GM23338 (cell line): Measurements from ENCODE around the gene WDR49. TPM values are rescaled to one million over a fixed set of nuclear protein-coding genes. Genes with fewer than 3 reads are reported as not detected.

Experiments
- ATAC-seq: fragments of 200-7000 bp; cut with Tn5 transposase; 3 replicates; pipeline ENCODE4 v1.9.1; 2020
- DNase-seq: peaks from one replicate; pipeline ENCODE4 v3.0.0-alpha.2; 2015; ENCODE audit warnings: low spot score
- H2AFZ ChIP-seq: fragments of 200-600 bp; sonication (generic); 2 replicates; pipeline ENCODE4 v1.8.0; 2016; ENCODE audit warnings: antibody characterized with exemption, mild to moderate bottlenecking, moderate library complexity
- H3F3A ChIP-seq: fragments of 200-600 bp; sonication (generic); replicated peaks from 2 replicates; pipeline ENCODE4 v1.8.0; 2017; ENCODE audit warnings: antibody characterized with exemption, mixed run types, low read depth
- H3K27ac ChIP-seq: fragments of 200-600 bp; sonication (generic); 2 replicates; pipeline ENCODE4 v1.6.1; 2016; ENCODE audit warnings: low read depth
- H3K27me3 ChIP-seq: fragments of 200-600 bp; sonication (generic); 2 replicates; pipeline ENCODE4 v1.8.0; 2016; ENCODE audit warnings: mild to moderate bottlenecking, mixed run types, moderate library complexity; ENCODE audit not compliant: insufficient read depth
- H3K36me3 ChIP-seq: fragments of 200-600 bp; sonication (generic); 2 replicates; pipeline ENCODE4 v1.8.0; 2016; ENCODE audit warnings: mild to moderate bottlenecking; ENCODE audit not compliant: insufficient read depth
- H3K4me1 ChIP-seq: fragments of 200-600 bp; sonication (generic); 2 replicates; pipeline ENCODE4 v1.8.0; 2016; ENCODE audit warnings: mild to moderate bottlenecking, moderate library complexity; ENCODE audit not compliant: insufficient read depth
- H3K4me2 ChIP-seq: fragments of 200-600 bp; sonication (generic); 2 replicates; pipeline ENCODE4 v1.7.1; 2017; ENCODE audit warnings: mixed run types
- H3K4me3 ChIP-seq: fragments of 200-600 bp; sonication (generic); 2 replicates; pipeline ENCODE4 v1.6.1; 2016; ENCODE audit warnings: mixed run types
- H3K79me2 ChIP-seq: fragments of 200-600 bp; sonication (generic); replicated peaks from 2 replicates; pipeline ENCODE4 v1.8.0; 2017; ENCODE audit warnings: mild to moderate bottlenecking; ENCODE audit not compliant: insufficient read depth
- H3K9me2 ChIP-seq: fragments of 200-600 bp; sonication (generic); 2 replicates; pipeline ENCODE4 v1.8.0; 2017; ENCODE audit not compliant: insufficient read depth
- H4K20me1 ChIP-seq: fragments of 200-600 bp; sonication (generic); replicated peaks from 2 replicates; pipeline ENCODE4 v1.8.0; 2017; ENCODE audit warnings: mild to moderate bottlenecking; ENCODE audit not compliant: insufficient read depth
- H3K27ac Mint-ChIP-seq: 2 replicates; pipeline ENCODE4 v1.8.0; 2020; ENCODE audit warnings: inconsistent platforms, mild to moderate bottlenecking, moderate library complexity, mixed read lengths
- H3K27me3 Mint-ChIP-seq: 3 replicates; pipeline ENCODE4 v1.8.0; 2022; ENCODE audit warnings: low read depth, mild to moderate bottlenecking, moderate library complexity, mixed read lengths, inconsistent platforms; ENCODE audit not compliant: insufficient read depth, poor library complexity
- H3K36me3 Mint-ChIP-seq: 3 replicates; pipeline ENCODE4 v1.8.0; 2021; ENCODE audit warnings: low read depth, mild to moderate bottlenecking, inconsistent platforms, moderate library complexity, mixed read lengths
- H3K4me1 Mint-ChIP-seq: 3 replicates; pipeline ENCODE4 v1.8.0; 2020; ENCODE audit warnings: mild to moderate bottlenecking, inconsistent platforms, mixed read lengths
- H3K4me3 Mint-ChIP-seq: 3 replicates; pipeline ENCODE4 v1.8.0; 2021; ENCODE audit warnings: moderate library complexity, mild to moderate bottlenecking, inconsistent platforms, mixed read lengths
- H3K9me3 Mint-ChIP-seq: 3 replicates; pipeline ENCODE4 v1.8.0; 2020; ENCODE audit warnings: moderate library complexity, mild to moderate bottlenecking, inconsistent platforms, mixed read lengths
- CREB1 ChIP-seq: fragments of 250-450 bp; sonication (Bioruptor Pico); IDR thresholded peaks from 2 replicates; pipeline ENCODE4 v1.5.0; 2020; ENCODE audit warnings: low read depth, mild to moderate bottlenecking, moderate library complexity
- ETS1 ChIP-seq: IDR thresholded peaks from 2 replicates; pipeline ENCODE4 v1.6.1; 2016; ENCODE audit warnings: antibody characterized with exemption
- EZH2 ChIP-seq: fragments of 200-600 bp; sonication (generic); IDR thresholded peaks from one replicate; pipeline ENCODE4 v1.8.0; 2017; ENCODE audit warnings: antibody characterized with exemption, mild to moderate bottlenecking, low read depth; ENCODE audit not compliant: unreplicated experiment
- EZH2phosphoT487 ChIP-seq: fragments of 200-600 bp; sonication (generic); IDR thresholded peaks from one replicate; pipeline ENCODE4 v1.8.1; 2018; ENCODE audit warnings: antibody characterized with exemption; ENCODE audit not compliant: unreplicated experiment
- JUNB ChIP-seq: IDR thresholded peaks from one replicate; pipeline ENCODE4 v1.6.1; 2016; ENCODE audit warnings: antibody characterized with exemption; ENCODE audit not compliant: unreplicated experiment
- POLR2AphosphoS5 ChIP-seq: IDR thresholded peaks from 2 replicates; pipeline ENCODE4 v1.6.1; 2016; ENCODE audit warnings: antibody characterized with exemption, low read depth
- STAT1 ChIP-seq: IDR thresholded peaks from one replicate; pipeline ENCODE4 v1.6.1; 2016; ENCODE audit warnings: antibody characterized with exemption; ENCODE audit not compliant: unreplicated experiment
- ZNF114 ChIP-seq: fragments of 250-450 bp; sonication (Bioruptor Pico); IDR thresholded peaks from 2 replicates; pipeline ENCODE4 v1.5.0; 2020; ENCODE audit warnings: mild to moderate bottlenecking, moderate library complexity
- ZNF331 ChIP-seq: fragments of 250-450 bp; sonication (Bioruptor Pico); IDR thresholded peaks from 2 replicates; pipeline ENCODE4 v1.5.0; 2020; ENCODE audit warnings: low read depth, mild to moderate bottlenecking, moderate library complexity
- ZNF462 ChIP-seq: fragments of 250-450 bp; sonication (Bioruptor Pico); IDR thresholded peaks from 2 replicates; pipeline ENCODE4 v1.5.0; 2020; ENCODE audit warnings: mild to moderate bottlenecking, moderate library complexity
- polyA plus RNA-seq: library from polyadenylated mRNA; unstranded; fragments of >200 nt; fragmentation: Nextera tagmentation; extraction: Ambion mirVana; gene quantifications from 2 replicates; pipeline ENCODE4 v1.2.1, GENCODE V29; 2016
- total RNA-seq: library from RNA; depleted of rRNA; stranded (reverse); fragments of >200 nt; shearing (Covaris generic); gene quantifications from 2 replicates; pipeline ENCODE4 v1.2.3, GENCODE V29; 2014

WDR49 gene
- total and polyA plus RNA-seq, 2 experiments from 2014 or later = 1.4 to 1.9 TPM

- H3K27me3 ChIP-seq = no peaks in the 10 kb centered on the region
- no peak for TF ChIP-seq ETS1
- TF ChIP-seq POLR2AphosphoS5 = no peak
- TF ChIP-seq STAT1 = no peak
- TF ChIP-seq CREB1 (CRISPR knock-in tag) = no peak
- TF ChIP-seq EZH2 = no peak
- no peak for TF ChIP-seq JUNB
- no peak for TF ChIP-seq EZH2phosphoT487
- TF ChIP-seq ZNF114 (CRISPR knock-in tag) = no peak
- H3K4me1 Mint-ChIP-seq = peaks cover 15% of the 10 kb centered on the region; the same call in 2 of the 3 replicates
- no peak overlapping the region; the same call in 1 of the 2 replicates for H3K27ac Mint-ChIP-seq
- H3K4me1 ChIP-seq = peaks cover 17% of the 10 kb centered on the region
- H3F3A ChIP-seq = no peaks in the 10 kb centered on the region
- H4K20me1 ChIP-seq = no peaks in the 10 kb centered on the region
- no peaks in the 10 kb centered on the region for H3K9me3 Mint-ChIP-seq
- no peak overlapping the region for H3K27ac ChIP-seq
- no peaks in the 10 kb centered on the region for H3K36me3 ChIP-seq
- H3K27me3 Mint-ChIP-seq = no peaks in the 10 kb centered on the region
- ATAC-seq (no peak), DNase-seq (no peak)
- H2AFZ ChIP-seq = no peak overlapping the region; the same call in 1 of the 2 replicates
- H3K36me3 Mint-ChIP-seq = no peaks in the 10 kb centered on the region
- H3K4me3 ChIP-seq = no peak overlapping the region
- no peak overlapping the region for H3K4me3 Mint-ChIP-seq
- no peaks in the 10 kb centered on the region for H3K79me2 ChIP-seq
- H3K4me2 ChIP-seq = no peak overlapping the region
- no peaks in the 10 kb centered on the region for H3K9me2 ChIP-seq
Observed at GRCh38 chr3:167469381-167469780, 184.4 kb downstream of the WDR49 start.

- no peak overlapping the region for H2AFZ ChIP-seq
- DNase-seq = no peak
- H3K4me1 ChIP-seq = peaks cover 17% of the 10 kb centered on the region
- H3K27ac ChIP-seq = no peak overlapping the region
- no peaks in the 10 kb centered on the region for H3K27me3 Mint-ChIP-seq
- peak overlapping the region; percentile 11; the same call in 1 of the 2 replicates for H3K4me2 ChIP-seq
- no peaks in the 10 kb centered on the region for H3K79me2 ChIP-seq
- TF ChIP-seq EZH2phosphoT487 (no peak), ZNF462 (CRISPR knock-in tag) (no peak), POLR2AphosphoS5 (no peak), ZNF331 (CRISPR knock-in tag) (no peak), ETS1 (no peak)
- no peaks in the 10 kb centered on the region for H3K36me3 Mint-ChIP-seq
- H3K4me1 Mint-ChIP-seq = peaks cover 15% of the 10 kb centered on the region
- H3K4me3 ChIP-seq = no peak overlapping the region
- H3K4me3 Mint-ChIP-seq = no peak overlapping the region
- H4K20me1 ChIP-seq = no peaks in the 10 kb centered on the region
- H3K27me3 ChIP-seq = no peaks in the 10 kb centered on the region
- H3K36me3 ChIP-seq = no peaks in the 10 kb centered on the region
- no peak overlapping the region; the same call in 1 of the 2 replicates for H3K27ac Mint-ChIP-seq
- H3K9me3 Mint-ChIP-seq = no peaks in the 10 kb centered on the region
- H3F3A ChIP-seq = no peaks in the 10 kb centered on the region
- no peak for ATAC-seq
- no peaks in the 10 kb centered on the region for H3K9me2 ChIP-seq
Observed at GRCh38 chr3:167467848-167468611, 185.7 kb downstream of the WDR49 start.
